BJ (cell line): ENCODE measurements around the gene DYNC1H1. TPM values are rescaled to one million over a fixed set of nuclear protein-coding genes. Genes with fewer than 3 reads are reported as not detected.
A peak's percentile ranks its signal among the peaks of the same experiment; 100 is the strongest.

Source experiments
- CTCF ChIA-PET: fragments of 350-600 bp; formaldehyde crosslinking; extraction: SDS; loops from one replicate; lab custom pipeline; 2021; ENCODE audit warnings: antibody characterized with exemption, inconsistent platforms; lab: Yijun Ruan, JAX
- POLR2A ChIA-PET: fragments of 300-600 bp; sonication (Branson Sonifier 250); formaldehyde crosslinking; extraction: SDS; loops from one replicate; lab custom pipeline; 2021; ENCODE audit warnings: antibody characterized with exemption; lab: Charles Lee
- DNase-seq: peaks from one replicate; pipeline ENCODE4 v3.0.0-alpha.2; 2011; ENCODE audit warnings: low read depth
- H3K27me3 ChIP-seq: 2 replicates; pipeline ENCODE4 v1.6.0; 2011; ENCODE audit warnings: low read length; ENCODE audit not compliant: control insufficient read depth, insufficient read depth
- H3K36me3 ChIP-seq: 2 replicates; pipeline ENCODE4 v1.5.1; 2011; ENCODE audit warnings: low read length; ENCODE audit not compliant: control insufficient read depth, insufficient read depth
- H3K4me3 ChIP-seq: 2 replicates; pipeline ENCODE4 v1.5.1; 2011; ENCODE audit warnings: low read depth, mild to moderate bottlenecking, control low read depth, low read length
- polyA plus RNA-seq: library from polyadenylated mRNA; depleted of rRNA; stranded (reverse); fragments of >200 nt; gene quantifications from 2 replicates; pipeline ENCODE4 v1.2.3, GENCODE V29; 2011
- TF ChIP-seq, protein P1 (sequence below): IDR thresholded peaks from 2 replicates; pipeline ENCODE4 v1.5.1; 2011; ENCODE audit warnings: low read depth, mild to moderate bottlenecking, control low read depth, inconsistent platforms, low read length, moderate library complexity; ENCODE audit not compliant: insufficient read depth

Gene DYNC1H1
- polyA plus RNA-seq, 1 experiment = 139 TPM

DNA sequence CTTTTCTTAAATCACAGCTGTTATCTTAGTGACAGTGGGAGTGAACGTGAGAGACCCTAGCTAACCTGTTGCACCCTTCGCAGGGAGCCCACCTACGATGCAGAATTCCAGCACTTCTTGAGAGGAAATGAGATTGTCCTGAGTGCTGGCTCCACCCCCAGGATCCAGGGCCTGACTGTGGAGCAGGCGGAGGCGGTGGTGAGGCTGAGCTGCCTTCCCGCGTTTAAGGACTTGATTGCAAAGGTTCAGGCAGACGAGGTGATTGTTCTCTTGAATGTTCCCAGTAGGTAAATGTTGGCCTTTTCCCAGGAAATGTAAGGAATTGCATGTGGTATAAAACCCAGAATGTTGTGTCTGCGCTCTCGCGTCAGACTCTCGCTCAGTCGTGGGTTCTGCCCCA is 75.8 kb downstream of the DYNC1H1 start:
- Histone ChIP-seq H3K36me3 (peaks cover 60% of the 10 kb centered on the region), H3K4me3 (no peak overlapping the region), H3K27me3 (no peaks in the 10 kb centered on the region)
- TF ChIP-seq, protein P1, sequence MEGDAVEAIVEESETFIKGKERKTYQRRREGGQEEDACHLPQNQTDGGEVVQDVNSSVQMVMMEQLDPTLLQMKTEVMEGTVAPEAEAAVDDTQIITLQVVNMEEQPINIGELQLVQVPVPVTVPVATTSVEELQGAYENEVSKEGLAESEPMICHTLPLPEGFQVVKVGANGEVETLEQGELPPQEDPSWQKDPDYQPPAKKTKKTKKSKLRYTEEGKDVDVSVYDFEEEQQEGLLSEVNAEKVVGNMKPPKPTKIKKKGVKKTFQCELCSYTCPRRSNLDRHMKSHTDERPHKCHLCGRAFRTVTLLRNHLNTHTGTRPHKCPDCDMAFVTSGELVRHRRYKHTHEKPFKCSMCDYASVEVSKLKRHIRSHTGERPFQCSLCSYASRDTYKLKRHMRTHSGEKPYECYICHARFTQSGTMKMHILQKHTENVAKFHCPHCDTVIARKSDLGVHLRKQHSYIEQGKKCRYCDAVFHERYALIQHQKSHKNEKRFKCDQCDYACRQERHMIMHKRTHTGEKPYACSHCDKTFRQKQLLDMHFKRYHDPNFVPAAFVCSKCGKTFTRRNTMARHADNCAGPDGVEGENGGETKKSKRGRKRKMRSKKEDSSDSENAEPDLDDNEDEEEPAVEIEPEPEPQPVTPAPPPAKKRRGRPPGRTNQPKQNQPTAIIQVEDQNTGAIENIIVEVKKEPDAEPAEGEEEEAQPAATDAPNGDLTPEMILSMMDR = no peak
- DNase-seq = no peak
- ChIA-PET CTCF (interaction anchor here (0.6 kb wide), 1 partner anchor 79 kb away, joined by 3 read pairs; no protein-coding TSS in a partner anchor), POLR2A (no interaction called here)

DNA sequence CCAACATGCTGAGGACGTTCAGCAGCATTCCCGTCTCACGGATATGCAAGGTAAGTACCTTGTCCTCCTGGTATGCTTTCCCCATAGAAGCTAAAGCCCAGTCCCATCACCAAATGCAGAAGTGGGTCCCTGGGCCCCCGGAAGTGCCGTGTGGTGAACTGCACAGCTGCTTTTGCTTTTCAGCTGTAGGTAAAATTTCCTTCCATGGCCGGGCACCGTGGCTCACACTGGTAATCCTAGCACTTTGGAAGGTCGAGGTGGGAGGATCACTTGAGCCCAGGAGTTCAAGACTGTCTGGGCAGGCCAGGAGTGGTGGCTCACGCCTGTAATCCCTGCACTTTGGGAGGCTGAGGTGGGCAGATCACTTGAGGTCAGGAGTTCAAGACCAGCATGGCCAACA is 78.3 kb downstream of the DYNC1H1 start:
- DNase-seq = no peak
- Histone ChIP-seq H3K4me3 (no peak overlapping the region), H3K27me3 (no peaks in the 10 kb centered on the region), H3K36me3 (peaks cover 59% of the 10 kb centered on the region)
- ChIA-PET POLR2A (no interaction called here), CTCF (no interaction called here)
- TF ChIP-seq, protein P1 = no peak

DNA sequence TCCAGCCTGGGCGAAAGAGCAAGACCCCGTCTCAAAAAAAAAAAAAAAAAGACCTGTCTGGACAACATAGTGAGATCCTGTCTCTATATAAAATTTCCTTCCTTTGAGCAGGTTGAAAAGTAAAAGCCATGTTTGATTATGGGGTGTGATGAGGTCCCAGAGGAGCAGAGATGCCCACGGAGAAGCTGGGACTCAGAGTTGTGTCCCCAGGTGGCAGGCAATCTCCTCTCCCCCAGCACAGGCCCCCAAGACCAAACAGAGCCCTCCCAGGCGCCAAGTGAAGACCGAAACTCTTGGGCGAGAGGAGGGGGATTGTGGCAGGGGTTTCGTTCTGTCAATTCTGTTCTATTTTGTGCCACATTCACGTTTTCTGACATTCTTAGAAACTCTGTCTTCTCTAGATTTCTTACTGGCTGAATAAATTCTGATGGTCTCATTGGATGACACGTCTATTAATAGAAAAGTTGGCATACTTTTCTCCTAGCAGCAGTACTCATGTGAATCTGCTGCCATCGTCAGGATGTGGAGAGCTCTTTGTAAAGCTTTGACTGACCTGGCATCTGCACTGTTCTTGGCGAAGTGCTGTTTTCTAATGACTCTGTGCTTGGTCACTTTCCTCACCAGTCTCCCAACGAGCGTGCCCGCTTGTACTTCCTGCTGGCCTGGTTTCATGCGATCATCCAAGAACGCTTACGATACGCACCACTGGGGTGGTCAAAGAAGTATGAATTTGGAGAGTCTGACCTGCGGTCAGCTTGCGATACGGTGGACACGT is 79.1 kb downstream of the DYNC1H1 start:
- ChIA-PET POLR2A (no interaction called here), CTCF (no interaction called here)
- Histone ChIP-seq H3K36me3 (peaks cover 62% of the 10 kb centered on the region), H3K4me3 (no peak overlapping the region), H3K27me3 (no peaks in the 10 kb centered on the region)
- TF ChIP-seq, protein P1 = no peak
- DNase-seq = no peak

GRCh38 chr14:102044566-102044965 is 80.2 kb downstream of the DYNC1H1 start:
- TF ChIP-seq, protein P1 = no peak
- peaks cover 65% of the 10 kb centered on the region for H3K36me3 ChIP-seq
- CTCF ChIA-PET = interaction anchor here (2.4 kb wide), 1 partner anchor 14 kb away, joined by 7 read pairs; no protein-coding TSS in a partner anchor

GRCh38 chr14:102046337-102047278 is 82.2 kb downstream of the DYNC1H1 start:
- Histone ChIP-seq H3K36me3 (peaks cover 69% of the 10 kb centered on the region), H3K27me3 (no peaks in the 10 kb centered on the region), H3K4me3 (no peak overlapping the region)
- ChIA-PET CTCF (interaction anchor here (0.6 to 2.4 kb wide), 7 partner anchors 9 to 267 kb away, joined by 3 to 10 read pairs (median 3); no protein-coding TSS in a partner anchor), POLR2A (no interaction called here)
- TF ChIP-seq, protein P1 = peak; percentile 38
- no peak for DNase-seq

More at GRCh38 chr14:102044566-102044965, 80.2 kb downstream of the DYNC1H1 start:
- no peak for DNase-seq
- POLR2A ChIA-PET = no interaction called here
- Histone ChIP-seq H3K27me3 (no peaks in the 10 kb centered on the region), H3K4me3 (no peak overlapping the region)
